Measurements from ENCODE around the gene SPN. TPM values are rescaled to one million over a fixed set of nuclear protein-coding genes. Genes with fewer than 3 reads are reported as not detected.
"Not testable (repeated sequence)": the region's sequence is repeated elsewhere in the genome, so short reads cannot be mapped to it uniquely, and the experiment has no call there.

Gene SPN
- total RNA-seq, 1 donor from 2014 or later, result 0.63 TPM

- H3K4me1 Mint-ChIP-seq, result peaks cover 11% of the 10 kb centered on the region
- peak overlapping the region; percentile 34 for H3K27ac Mint-ChIP-seq
- H3K27me3 Mint-ChIP-seq (ENCODE audit: low read depth), result no peaks in the 10 kb centered on the region
- no peak overlapping the region for H3K4me3 Mint-ChIP-seq
- no peak for TF ChIP-seq CTCF (IDR thresholded peaks at IDR 0.05; ENCODE audit: unreplicated experiment)
- H3K36me3 Mint-ChIP-seq, result no peaks in the 10 kb centered on the region
- H3K9me3 Mint-ChIP-seq, result no peaks in the 10 kb centered on the region
- no peak for DNase-seq (ENCODE audit: low spot score in 2 of 2, unreplicated experiment in 2 of 2)
Observed at GRCh38 chr16:29651774-29652349, 11.2 kb upstream of the SPN start.

- Mint-ChIP-seq H3K27ac (no peak overlapping the region), H3K9me3 (no peaks in the 10 kb centered on the region), H3K4me3 (no peak overlapping the region), H3K27me3 (ENCODE audit: low read depth) (no peaks in the 10 kb centered on the region), H3K4me1 (peaks cover 11% of the 10 kb centered on the region), H3K36me3 (no peaks in the 10 kb centered on the region)
- no peak for DNase-seq (ENCODE audit: low spot score in 2 of 2, unreplicated experiment in 2 of 2)
- TF ChIP-seq CTCF (IDR thresholded peaks at IDR 0.05; ENCODE audit: unreplicated experiment), result no peak
Observed at GRCh38 chr16:29653471-29653870, 9.6 kb upstream of the SPN start.

GRCh38 chr16:29653890-29654289 lies 9.2 kb upstream of the SPN start:
- H3K36me3 Mint-ChIP-seq; H3K9me3 Mint-ChIP-seq; H3K27ac Mint-ChIP-seq; H3K27me3 Mint-ChIP-seq (ENCODE audit: low read depth); DNase-seq (ENCODE audit: low spot score in 2 of 2, unreplicated experiment in 2 of 2); H3K4me3 Mint-ChIP-seq: not testable (repeated sequence)
- H3K4me1 Mint-ChIP-seq, result peaks cover 11% of the 10 kb centered on the region

- DNase-seq (ENCODE audit: low spot score in 2 of 2, unreplicated experiment in 2 of 2), result no peak
- Mint-ChIP-seq H3K9me3 (no peaks in the 10 kb centered on the region), H3K27me3 (ENCODE audit: low read depth) (no peaks in the 10 kb centered on the region), H3K4me1 (peaks cover 3% of the 10 kb centered on the region), H3K27ac (no peak overlapping the region), H3K4me3 (no peak overlapping the region), H3K36me3 (no peaks in the 10 kb centered on the region)
- TF ChIP-seq CTCF (IDR thresholded peaks at IDR 0.05; ENCODE audit: unreplicated experiment), result no peak
Observed at GRCh38 chr16:29656688-29657523, 6.1 kb upstream of the SPN start.

- H3K36me3 Mint-ChIP-seq, result no peaks in the 10 kb centered on the region
- no peaks in the 10 kb centered on the region for H3K9me3 Mint-ChIP-seq
- no peak overlapping the region for H3K4me3 Mint-ChIP-seq
- H3K27ac Mint-ChIP-seq, result no peak overlapping the region
- no peak for TF ChIP-seq CTCF (IDR thresholded peaks at IDR 0.05; ENCODE audit: unreplicated experiment)
- no peaks in the 10 kb centered on the region for H3K27me3 Mint-ChIP-seq (ENCODE audit: low read depth)
- H3K4me1 Mint-ChIP-seq, result peaks cover 5% of the 10 kb centered on the region
- DNase-seq (ENCODE audit: low spot score in 2 of 2, unreplicated experiment in 2 of 2), result no peak
Observed at GRCh38 chr16:29658705-29659104, 4.3 kb upstream of the SPN start.

- no peak overlapping the region for H3K27ac Mint-ChIP-seq
- no peak overlapping the region for H3K4me3 Mint-ChIP-seq
- no peak for DNase-seq (ENCODE audit: low spot score in 2 of 2, unreplicated experiment in 2 of 2)
- H3K9me3 Mint-ChIP-seq, result no peaks in the 10 kb centered on the region
- TF ChIP-seq CTCF (IDR thresholded peaks at IDR 0.05; ENCODE audit: unreplicated experiment), result no peak
- H3K27me3 Mint-ChIP-seq (ENCODE audit: low read depth), result no peaks in the 10 kb centered on the region
- no peaks in the 10 kb centered on the region for H3K36me3 Mint-ChIP-seq
- H3K4me1 Mint-ChIP-seq, result peaks cover 29% of the 10 kb centered on the region
Observed at GRCh38 chr16:29662000-29662728, 883 bp upstream of the SPN start.
